ENCODE results near the gene FNIP1. TPM values are rescaled to one million over a fixed set of nuclear protein-coding genes. Genes with fewer than 3 reads are reported as not detected.
A peak's percentile ranks its signal among the peaks of the same experiment; 100 is the strongest.
"Not testable (repeated sequence)": the region's sequence is repeated elsewhere in the genome, so short reads cannot be mapped to it uniquely, and the experiment has no call there.

Gene FNIP1
- total RNA-seq, 1 donor from 2014 or later: 17.5 TPM

DNA sequence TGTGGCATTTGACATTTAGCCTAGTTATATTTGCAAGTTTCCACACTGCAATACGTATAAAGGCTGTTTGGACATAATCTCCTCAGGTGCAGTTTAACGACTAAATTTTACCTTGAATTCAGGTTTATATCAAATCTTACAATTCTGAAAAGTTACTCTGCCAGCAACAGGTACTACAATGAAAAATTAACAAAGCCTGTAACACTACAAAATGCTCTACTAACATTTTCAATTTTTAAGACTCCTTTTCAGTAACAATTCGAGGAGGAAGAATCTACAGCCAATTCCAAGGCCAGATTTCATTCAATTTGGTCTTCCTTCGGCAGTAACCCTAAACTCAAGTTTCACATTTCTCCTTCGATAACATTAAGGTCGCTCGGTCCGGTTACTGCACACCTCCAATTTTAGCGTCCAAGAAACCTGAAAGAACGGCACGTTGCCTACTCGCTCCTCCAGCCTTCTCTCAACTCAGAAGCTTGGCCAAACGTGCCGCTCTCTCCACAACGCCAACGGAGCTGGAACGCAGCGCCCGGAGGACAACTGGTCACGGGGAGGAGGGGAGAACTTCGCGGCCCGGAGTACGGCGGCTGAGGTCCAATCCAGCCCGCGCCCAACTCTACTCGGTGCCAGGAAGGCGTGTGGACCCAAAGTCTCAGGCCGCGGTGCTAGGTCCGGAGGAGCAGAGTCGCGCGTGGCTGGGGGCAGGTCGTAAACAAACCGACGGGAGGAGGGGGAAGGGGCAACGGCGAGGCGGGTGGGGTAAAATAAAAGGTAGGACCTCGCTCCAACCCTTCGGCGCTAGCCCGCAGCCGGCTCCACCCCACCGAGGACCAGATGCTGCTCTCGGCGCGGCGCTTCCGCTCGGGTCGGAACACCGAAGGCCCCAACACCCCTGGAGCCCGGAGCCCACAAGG lies 681 bp downstream of the FNIP1 start:
- intact Hi-C loops (cut with micrococcal nuclease): loop anchor here (2.0 to 5.0 kb wide), 5 partner anchors 49 to 1071 kb away; partner anchors contain the start of genes CDC42SE2, GDF9 and UQCRQ
- peak overlapping the region; percentile 99 for H3K4me3 Mint-ChIP-seq
- peaks cover 25% of the 10 kb centered on the region for H3K36me3 Mint-ChIP-seq (ENCODE audit: low read depth)
- peak overlapping the region; percentile 95 for H3K27ac Mint-ChIP-seq
- DNase-seq: peak; percentile 84
- H3K27me3 Mint-ChIP-seq: peaks cover 5% of the 10 kb centered on the region
- H3K4me1 Mint-ChIP-seq: peaks cover 32% of the 10 kb centered on the region
- no peaks in the 10 kb centered on the region for H3K9me3 Mint-ChIP-seq

DNA sequence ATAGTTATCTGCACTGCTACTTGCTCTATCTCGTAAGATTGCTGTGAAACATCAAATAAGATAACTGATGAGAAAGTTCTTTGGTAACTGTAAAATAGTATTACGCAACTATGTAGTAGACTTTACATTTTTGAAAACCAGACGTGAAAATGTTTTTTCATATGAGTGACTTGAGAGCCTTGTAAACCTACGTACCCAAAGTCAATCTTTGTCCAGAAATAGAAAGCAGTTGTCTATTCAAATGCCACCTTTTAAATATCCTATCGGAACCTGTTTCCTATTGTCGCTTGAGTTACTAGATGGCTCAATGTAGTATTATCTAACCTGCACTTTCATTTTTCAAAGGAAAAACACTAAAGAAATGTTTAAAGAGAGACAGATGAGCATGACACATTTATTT lies 1.6 kb downstream of the FNIP1 start:
- no peak for DNase-seq
- Mint-ChIP-seq H3K36me3 (ENCODE audit: low read depth) (peaks cover 30% of the 10 kb centered on the region), H3K4me3 (peak overlapping the region; percentile 99), H3K27me3 (no peaks in the 10 kb centered on the region), H3K9me3 (no peaks in the 10 kb centered on the region), H3K4me1 (peaks cover 37% of the 10 kb centered on the region), H3K27ac (peak overlapping the region; percentile 43)
- intact Hi-C loops (cut with micrococcal nuclease): loop anchor here (5.0 kb wide), 3 partner anchors 212 to 1072 kb away; partner anchors contain the start of genes CDC42SE2, GDF9 and UQCRQ

DNA sequence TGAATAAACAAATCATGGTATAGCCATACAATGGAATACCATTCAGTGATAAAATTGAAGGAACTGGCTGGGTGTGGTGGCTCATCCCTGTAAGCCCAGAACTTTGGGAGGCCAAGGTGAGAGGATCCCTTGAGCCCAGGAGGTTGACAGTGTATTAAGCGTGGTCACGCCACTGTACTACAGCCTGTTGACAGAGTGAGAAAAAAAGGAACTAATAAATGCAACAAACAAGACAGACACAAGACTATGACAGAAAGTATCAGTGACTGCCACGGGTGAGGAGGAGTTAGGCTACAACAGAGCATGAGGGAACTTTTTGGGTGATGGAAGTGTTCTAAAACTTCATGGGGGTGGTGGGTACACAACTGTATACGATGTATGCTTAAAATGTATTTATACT lies 2.2 kb downstream of the FNIP1 start:
- Mint-ChIP-seq H3K4me3 (peak overlapping the region; percentile 69), H3K4me1 (peaks cover 39% of the 10 kb centered on the region), H3K36me3 (ENCODE audit: low read depth) (peaks cover 32% of the 10 kb centered on the region), H3K27me3 (no peaks in the 10 kb centered on the region), H3K9me3 (no peaks in the 10 kb centered on the region), H3K27ac (no peak overlapping the region)
- no peak for DNase-seq
- intact Hi-C loops (cut with micrococcal nuclease): no loop called here

DNA sequence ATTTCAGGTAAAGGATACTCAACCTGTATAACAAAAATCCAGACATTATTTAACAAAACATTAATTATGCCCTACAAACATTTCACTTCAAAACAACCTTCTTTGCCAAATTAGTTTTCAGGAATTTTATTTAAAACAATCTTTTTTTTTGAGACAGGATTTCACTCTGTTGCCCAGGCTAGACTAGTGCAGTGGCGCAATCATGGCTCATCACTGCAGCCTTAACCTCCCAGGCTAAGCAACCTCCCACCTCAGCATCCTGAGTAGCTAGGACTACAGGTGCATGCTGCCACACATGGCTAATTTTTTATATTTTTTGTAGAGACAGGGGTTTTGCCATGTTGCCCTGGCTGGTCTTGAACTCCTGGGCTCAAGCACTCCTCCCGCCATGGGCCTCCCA lies 3.9 kb downstream of the FNIP1 start:
- intact Hi-C loops (cut with micrococcal nuclease): no loop called here
- peaks cover 3% of the 10 kb centered on the region for H3K9me3 Mint-ChIP-seq
- H3K27ac Mint-ChIP-seq: no peak overlapping the region
- DNase-seq: no peak
- no peaks in the 10 kb centered on the region for H3K27me3 Mint-ChIP-seq
- H3K4me1 Mint-ChIP-seq: peaks cover 44% of the 10 kb centered on the region
- peaks cover 40% of the 10 kb centered on the region for H3K36me3 Mint-ChIP-seq (ENCODE audit: low read depth)
- no peak overlapping the region for H3K4me3 Mint-ChIP-seq

DNA sequence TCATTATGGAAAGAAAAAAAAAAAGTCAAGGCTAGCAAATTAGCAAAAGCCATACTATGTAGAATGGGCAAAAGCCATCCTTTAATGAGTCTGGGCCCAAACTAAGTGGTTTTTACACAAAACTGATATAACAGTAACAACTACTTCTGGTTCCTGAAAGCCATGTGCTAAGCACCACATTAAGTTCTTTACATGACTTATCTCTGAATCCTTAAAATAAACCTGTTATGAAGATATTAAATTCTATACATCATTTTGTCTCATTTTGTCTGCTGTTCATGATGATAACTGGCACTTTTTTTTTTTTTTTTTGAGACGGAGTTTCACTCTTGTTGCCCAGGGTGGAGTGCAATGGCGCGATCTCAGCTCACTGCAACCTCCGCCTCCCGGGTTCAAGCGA lies 5.0 kb downstream of the FNIP1 start:
- intact Hi-C loops (cut with micrococcal nuclease): no loop called here

DNA sequence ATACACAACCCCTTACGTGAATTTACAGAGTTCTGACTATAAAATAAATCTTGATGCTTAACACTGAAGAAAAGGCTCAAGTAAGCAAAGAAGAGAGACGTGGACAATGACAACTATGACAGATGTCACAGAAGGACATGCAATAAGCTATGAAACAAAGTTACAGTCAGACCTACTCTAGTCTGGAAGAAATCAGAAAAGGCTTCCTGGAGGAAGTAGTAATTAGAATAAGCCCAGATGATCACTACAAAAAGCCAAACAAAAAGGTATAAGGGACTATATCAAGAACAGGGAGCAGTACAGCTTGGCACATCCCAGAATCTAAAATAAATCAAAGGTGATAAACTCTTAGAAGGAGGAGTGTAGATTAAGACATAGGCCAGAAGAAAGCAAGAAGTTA lies 6.3 kb downstream of the FNIP1 start:
- peaks cover 3% of the 10 kb centered on the region for H3K9me3 Mint-ChIP-seq
- no peak overlapping the region for H3K4me3 Mint-ChIP-seq
- H3K27me3 Mint-ChIP-seq: no peaks in the 10 kb centered on the region
- H3K36me3 Mint-ChIP-seq (ENCODE audit: low read depth): peaks cover 36% of the 10 kb centered on the region
- peaks cover 42% of the 10 kb centered on the region for H3K4me1 Mint-ChIP-seq
- intact Hi-C loops (cut with micrococcal nuclease): no loop called here
- H3K27ac Mint-ChIP-seq: no peak overlapping the region
- DNase-seq: no peak

More for the DNA sequence above, 5.0 kb downstream of the FNIP1 start:
- Mint-ChIP-seq H3K4me1 (peaks cover 46% of the 10 kb centered on the region), H3K27me3 (no peaks in the 10 kb centered on the region), H3K36me3 (ENCODE audit: low read depth) (peaks cover 42% of the 10 kb centered on the region), H3K27ac (no peak overlapping the region), H3K4me3 (no peak overlapping the region), H3K9me3 (peaks cover 3% of the 10 kb centered on the region)
- DNase-seq: no peak

DNA sequence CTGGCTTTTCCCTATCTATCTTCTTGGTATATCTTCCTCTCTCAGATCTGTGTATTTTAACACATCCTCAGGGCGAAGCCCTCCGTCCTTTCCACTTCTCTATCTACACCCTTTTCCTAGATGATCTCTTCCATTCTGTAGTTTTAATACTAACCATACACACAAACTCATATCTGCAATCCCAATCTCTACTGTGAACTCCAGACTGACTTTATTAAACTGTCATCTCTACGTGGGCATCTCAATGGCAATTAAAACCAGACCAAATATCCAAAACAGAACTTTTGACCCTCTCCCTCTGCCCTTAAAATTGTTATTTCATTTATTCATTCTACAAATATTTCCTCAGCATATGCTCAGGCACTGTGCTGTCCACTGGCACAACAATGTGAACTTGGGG lies 7.1 kb downstream of the FNIP1 start:
- intact Hi-C loops (cut with micrococcal nuclease): no loop called here
- Mint-ChIP-seq H3K4me1 (peaks cover 34% of the 10 kb centered on the region), H3K27ac (no peak overlapping the region), H3K36me3 (ENCODE audit: low read depth) (peaks cover 31% of the 10 kb centered on the region), H3K9me3 (peaks cover 3% of the 10 kb centered on the region), H3K27me3 (no peaks in the 10 kb centered on the region), H3K4me3 (no peak overlapping the region)
- DNase-seq: no peak

DNA sequence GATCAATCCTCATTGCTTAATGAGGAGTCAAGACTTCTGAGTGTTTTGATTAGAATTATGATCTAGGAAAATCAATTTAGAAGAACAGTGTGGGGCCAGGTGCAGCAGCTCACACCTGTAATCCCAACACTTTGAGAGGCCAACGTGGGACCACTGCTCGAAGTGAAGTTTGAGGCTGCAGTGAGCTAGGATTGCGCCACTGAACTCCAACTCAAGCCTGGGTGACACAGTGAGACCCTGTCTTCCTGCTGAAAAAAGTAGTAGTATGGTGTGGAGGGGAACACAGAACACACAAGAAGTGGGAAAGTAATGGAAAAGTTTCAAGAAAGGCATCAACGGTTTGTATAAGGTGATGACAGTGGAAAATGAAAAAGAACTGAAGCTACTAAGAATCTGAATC lies 9.1 kb downstream of the FNIP1 start:
- peaks cover 29% of the 10 kb centered on the region for H3K4me1 Mint-ChIP-seq
- H3K27ac Mint-ChIP-seq: no peak overlapping the region
- H3K36me3 Mint-ChIP-seq (ENCODE audit: low read depth): peaks cover 22% of the 10 kb centered on the region
- no peak overlapping the region for H3K4me3 Mint-ChIP-seq
- H3K9me3 Mint-ChIP-seq: peaks cover 3% of the 10 kb centered on the region
- intact Hi-C loops (cut with micrococcal nuclease): no loop called here
- H3K27me3 Mint-ChIP-seq: no peaks in the 10 kb centered on the region
- DNase-seq: no peak

DNA sequence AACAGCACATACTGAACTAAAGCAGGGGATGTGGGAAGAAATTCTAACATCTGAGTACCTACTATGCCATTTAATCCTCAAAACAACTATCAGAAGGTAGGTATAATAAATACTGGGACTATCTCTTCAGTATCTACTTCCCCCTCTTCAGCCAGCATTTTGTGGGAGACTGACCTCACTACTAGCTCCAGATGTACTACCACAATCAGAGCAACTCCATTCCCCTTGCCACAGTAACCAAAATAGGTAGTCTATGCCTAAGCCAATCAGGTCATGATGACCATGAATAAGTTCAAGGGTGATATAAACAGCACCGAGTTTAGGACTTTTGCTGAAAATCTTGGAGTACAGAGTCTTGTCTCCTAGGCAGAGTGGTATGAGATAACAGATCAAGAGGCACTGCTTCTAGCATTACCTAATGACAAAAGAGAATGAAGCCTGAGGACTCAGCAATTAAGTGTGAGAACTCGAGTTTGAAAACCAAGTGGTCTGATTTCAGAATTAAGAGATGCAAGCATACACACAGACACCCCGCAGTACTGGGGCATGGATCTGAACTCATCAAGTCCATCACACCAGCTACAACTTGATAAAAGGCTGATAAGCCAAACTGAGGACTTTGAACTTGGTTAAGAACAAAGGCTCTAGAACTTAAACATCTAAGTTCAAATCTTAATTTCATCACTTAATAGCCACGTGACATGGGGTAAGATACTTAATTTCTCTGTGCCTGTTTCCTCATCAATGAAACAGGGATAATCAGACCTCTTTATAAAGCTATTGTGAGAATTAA lies 9.7 kb downstream of the FNIP1 start:
- Mint-ChIP-seq H3K4me1 (peaks cover 29% of the 10 kb centered on the region), H3K36me3 (ENCODE audit: low read depth) (peaks cover 25% of the 10 kb centered on the region), H3K4me3 (no peak overlapping the region), H3K27me3 (no peaks in the 10 kb centered on the region), H3K9me3 (peaks cover 3% of the 10 kb centered on the region), H3K27ac (no peak overlapping the region)
- DNase-seq: no peak
- intact Hi-C loops (cut with micrococcal nuclease): no loop called here

DNA sequence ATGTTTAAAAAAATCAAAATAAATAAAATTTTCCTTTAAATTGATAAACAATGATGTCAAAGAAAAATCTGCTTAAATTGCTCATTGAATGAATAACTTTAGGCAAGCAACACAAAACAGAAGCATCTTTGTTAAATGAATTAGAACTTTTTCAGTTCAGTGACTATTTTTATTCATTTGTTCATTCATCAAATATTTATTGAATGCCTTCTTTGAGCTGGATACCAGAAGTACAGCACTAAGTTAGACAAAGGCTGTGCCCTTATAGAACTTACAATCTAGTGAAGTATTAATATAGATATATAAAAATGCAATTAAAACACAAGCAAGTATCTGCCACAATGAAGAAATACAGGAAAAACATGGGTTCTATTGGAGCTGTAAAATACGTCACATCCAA lies 10.8 kb downstream of the FNIP1 start:
- intact Hi-C loops (cut with micrococcal nuclease): no loop called here
- Mint-ChIP-seq H3K27me3 (no peaks in the 10 kb centered on the region), H3K4me3 (no peak overlapping the region), H3K4me1 (peaks cover 28% of the 10 kb centered on the region), H3K27ac (no peak overlapping the region), H3K36me3 (ENCODE audit: low read depth) (peaks cover 33% of the 10 kb centered on the region), H3K9me3 (peaks cover 3% of the 10 kb centered on the region)
- DNase-seq: no peak

DNA sequence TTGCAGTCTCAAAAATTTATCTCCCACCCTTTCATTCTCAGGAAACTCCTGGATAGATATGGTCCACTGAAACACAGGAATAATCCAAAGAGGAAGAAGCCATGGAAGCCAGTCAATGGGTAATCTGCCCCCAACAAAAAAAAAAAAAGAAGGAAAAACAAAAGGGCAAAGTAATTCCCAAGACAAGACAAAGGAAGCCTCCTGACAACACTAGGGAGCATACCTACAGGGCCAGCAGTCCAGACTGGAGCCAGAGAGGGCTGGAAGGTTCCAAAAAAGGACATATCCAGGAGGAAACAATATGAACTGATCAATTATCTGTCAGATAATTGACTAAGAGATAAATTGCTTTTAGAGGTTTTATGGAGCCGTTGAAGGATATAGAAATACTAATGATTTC lies 12.9 kb downstream of the FNIP1 start:
- no peak overlapping the region for H3K27ac Mint-ChIP-seq
- H3K4me1 Mint-ChIP-seq: peaks cover 22% of the 10 kb centered on the region
- H3K4me3 Mint-ChIP-seq: no peak overlapping the region
- DNase-seq: no peak
- peaks cover under 1% of the 10 kb centered on the region for H3K9me3 Mint-ChIP-seq
- H3K36me3 Mint-ChIP-seq (ENCODE audit: low read depth): peaks cover 30% of the 10 kb centered on the region
- intact Hi-C loops (cut with micrococcal nuclease): no loop called here
- no peaks in the 10 kb centered on the region for H3K27me3 Mint-ChIP-seq

DNA sequence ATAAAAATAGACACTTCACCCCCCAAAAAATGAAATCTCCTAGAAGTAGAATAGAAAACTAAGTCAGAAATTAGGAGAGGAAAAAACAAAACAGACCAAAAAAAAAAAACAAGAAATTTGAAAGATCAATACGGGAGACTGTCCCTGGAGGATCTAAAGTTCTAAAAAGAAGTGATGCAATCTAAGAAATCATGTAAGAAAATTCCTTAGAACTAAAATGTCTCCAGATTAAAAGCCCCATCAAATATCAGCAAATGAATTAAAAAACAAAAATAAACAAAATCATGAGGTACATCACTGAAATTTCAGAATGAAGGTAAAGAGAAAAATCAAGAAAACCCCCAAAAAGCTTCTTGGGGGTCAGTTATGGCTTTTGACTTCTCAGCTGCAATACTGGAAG lies 13.5 kb downstream of the FNIP1 start:
- Mint-ChIP-seq H3K4me1 (peaks cover 21% of the 10 kb centered on the region), H3K36me3 (ENCODE audit: low read depth) (peaks cover 29% of the 10 kb centered on the region), H3K4me3 (no peak overlapping the region), H3K27me3 (no peaks in the 10 kb centered on the region), H3K27ac (no peak overlapping the region), H3K9me3 (no peaks in the 10 kb centered on the region)
- DNase-seq: no peak
- intact Hi-C loops (cut with micrococcal nuclease): no loop called here

DNA sequence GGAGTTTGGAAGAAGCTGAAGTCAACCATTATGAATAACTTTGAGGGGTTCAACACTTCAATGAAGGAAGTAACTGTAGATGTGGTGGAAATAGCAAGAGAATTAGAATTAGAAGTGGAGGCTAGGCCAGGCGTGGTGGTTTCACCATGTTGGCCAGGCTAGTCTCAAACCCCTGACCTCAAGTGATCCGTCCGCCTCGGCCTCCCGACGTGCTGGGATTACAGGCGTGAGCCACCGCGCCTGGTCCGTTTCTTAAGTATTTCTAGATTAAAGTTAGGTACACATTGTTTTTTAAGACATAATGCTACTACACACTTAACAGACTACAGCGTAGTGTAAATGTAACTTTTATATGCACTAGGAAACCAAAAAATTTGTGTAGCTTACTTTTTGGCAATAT lies 14.1 kb downstream of the FNIP1 start:
- Mint-ChIP-seq H3K36me3 (ENCODE audit: low read depth) (peaks cover 28% of the 10 kb centered on the region), H3K4me1 (peaks cover 17% of the 10 kb centered on the region), H3K4me3 (no peak overlapping the region), H3K27ac (no peak overlapping the region), H3K27me3 (no peaks in the 10 kb centered on the region), H3K9me3 (no peaks in the 10 kb centered on the region)
- no peak for DNase-seq
- intact Hi-C loops (cut with micrococcal nuclease): no loop called here

DNA sequence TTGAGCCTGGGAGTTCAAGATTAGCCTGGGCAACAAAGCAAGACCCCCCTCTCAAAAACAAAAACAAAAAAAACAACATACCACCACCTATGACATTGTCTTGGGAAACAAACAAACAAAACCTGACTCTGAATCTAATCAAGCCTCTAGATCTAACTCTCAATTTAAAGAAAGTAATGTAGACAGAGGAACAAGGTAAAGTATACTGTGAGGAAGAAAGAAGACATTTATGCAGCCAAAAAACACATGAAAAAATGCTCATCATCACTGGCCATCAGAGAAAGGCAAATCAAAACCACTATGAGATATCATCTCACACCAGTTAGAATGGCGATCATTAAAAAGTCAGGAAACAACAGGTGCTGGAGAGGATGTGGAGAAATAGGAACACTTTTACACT lies 18.7 kb downstream of the FNIP1 start:
- H3K27me3 Mint-ChIP-seq; H3K4me3 Mint-ChIP-seq; H3K9me3 Mint-ChIP-seq; intact Hi-C loops (cut with micrococcal nuclease); H3K27ac Mint-ChIP-seq; DNase-seq: not testable (repeated sequence)
- peaks cover 29% of the 10 kb centered on the region for H3K36me3 Mint-ChIP-seq (ENCODE audit: low read depth)
- peaks cover 11% of the 10 kb centered on the region for H3K4me1 Mint-ChIP-seq

Measured in activated CD4-positive, alpha-beta T cell treated with anti-CD3 and anti-CD28 coated beads, Interleukin-2, amount 10 ng/mL, durations not matched to agents 24 days and 14 days (primary cell).